ENCODE measurements around the gene NHLRC3. TPM values are rescaled to one million over a fixed set of nuclear protein-coding genes. Genes with fewer than 3 reads are reported as not detected.

Gene NHLRC3
- total RNA-seq, 2 donors from 2014 or later, result 18.4 to 23.8 TPM

GRCh38 chr13:39023316-39023715 is 14.9 kb upstream of the NHLRC3 start:
- H3K27me3 ChIP-seq, result no peaks in the 10 kb centered on the region
- intact Hi-C loops (cut with DNase I), result no loop called here
- H3K9ac ChIP-seq (ENCODE audit: low read depth in 2 of 2, low read length in 2 of 2), result no peak overlapping the region
- H3K36me3 ChIP-seq, result no peaks in the 10 kb centered on the region
- no peak overlapping the region for H3K4me3 ChIP-seq
- DNase-seq, result no peak
- no peak overlapping the region for H3K27ac ChIP-seq
- H3K9me3 ChIP-seq, result no peaks in the 10 kb centered on the region
- H3K4me1 ChIP-seq, result no peaks in the 10 kb centered on the region
- TF ChIP-seq CTCF (IDR thresholded peaks at IDR 0.05), result no peak

- H3K36me3 ChIP-seq, result no peaks in the 10 kb centered on the region
- no peak overlapping the region for H3K9ac ChIP-seq (ENCODE audit: low read depth in 2 of 2, low read length in 2 of 2)
These were observed 14.5 kb upstream of the NHLRC3 start for GRCh38 chr13:39023761-39024160.

GRCh38 chr13:39025433-39025839 is 12.8 kb upstream of the NHLRC3 start:
- Histone ChIP-seq H3K27ac (peak overlapping the region; percentile 7), H3K4me1 (no peaks in the 10 kb centered on the region), H3K4me3 (no peak overlapping the region), H3K36me3 (no peaks in the 10 kb centered on the region), H3K27me3 (no peaks in the 10 kb centered on the region), H3K9ac (ENCODE audit: low read depth in 2 of 2, low read length in 2 of 2) (no peak overlapping the region), H3K9me3 (no peaks in the 10 kb centered on the region)
- intact Hi-C loops (cut with DNase I), result no loop called here
- no peak for TF ChIP-seq CTCF (IDR thresholded peaks at IDR 0.05)
- DNase-seq, result no peak

More at GRCh38 chr13:39023761-39024160, 14.5 kb upstream of the NHLRC3 start:
- Histone ChIP-seq H3K4me3 (no peak overlapping the region), H3K27ac (no peak overlapping the region), H3K4me1 (no peaks in the 10 kb centered on the region), H3K27me3 (no peaks in the 10 kb centered on the region), H3K9me3 (no peaks in the 10 kb centered on the region)
- intact Hi-C loops (cut with DNase I), result no loop called here
- no peak for TF ChIP-seq CTCF (IDR thresholded peaks at IDR 0.05)
- peak; percentile 61 for DNase-seq

GRCh38 chr13:39032150-39032549 is 6.1 kb upstream of the NHLRC3 start:
- intact Hi-C loops (cut with DNase I), result no loop called here
- Histone ChIP-seq H3K27me3 (no peaks in the 10 kb centered on the region), H3K9me3 (no peaks in the 10 kb centered on the region), H3K36me3 (no peaks in the 10 kb centered on the region), H3K27ac (no peak overlapping the region), H3K4me1 (peaks cover 8% of the 10 kb centered on the region), H3K4me3 (no peak overlapping the region), H3K9ac (ENCODE audit: low read depth in 2 of 2, low read length in 2 of 2) (no peak overlapping the region)
- TF ChIP-seq CTCF (IDR thresholded peaks at IDR 0.05), result no peak
- DNase-seq, result no peak

GRCh38 chr13:39034085-39034484 is 4.2 kb upstream of the NHLRC3 start:
- Histone ChIP-seq H3K9me3 (no peaks in the 10 kb centered on the region), H3K9ac (ENCODE audit: low read depth in 2 of 2, low read length in 2 of 2) (no peak overlapping the region), H3K27me3 (no peaks in the 10 kb centered on the region), H3K27ac (no peak overlapping the region), H3K4me3 (no peak overlapping the region), H3K4me1 (peaks cover 8% of the 10 kb centered on the region), H3K36me3 (no peaks in the 10 kb centered on the region)
- no peak for TF ChIP-seq CTCF (IDR thresholded peaks at IDR 0.05)
- no peak for DNase-seq
- intact Hi-C loops (cut with DNase I), result no loop called here

GRCh38 chr13:39035204-39035603 is 3.1 kb upstream of the NHLRC3 start:
- no peaks in the 10 kb centered on the region for H3K36me3 ChIP-seq
- TF ChIP-seq CTCF (IDR thresholded peaks at IDR 0.05), result no peak
- H3K27ac ChIP-seq, result no peak overlapping the region
- H3K4me3 ChIP-seq, result peak overlapping the region; percentile 86
- H3K4me1 ChIP-seq, result peaks cover 8% of the 10 kb centered on the region
- no peaks in the 10 kb centered on the region for H3K9me3 ChIP-seq
- H3K9ac ChIP-seq (ENCODE audit: low read depth in 2 of 2, low read length in 2 of 2), result peak overlapping the region in 1 of 2 donors; percentile 28
- H3K27me3 ChIP-seq, result no peaks in the 10 kb centered on the region
- intact Hi-C loops (cut with DNase I), result no loop called here
- DNase-seq, result no peak
